Panc1 (cell line): ENCODE measurements around the gene BRME1. TPM values are rescaled to one million over a fixed set of nuclear protein-coding genes. Genes with fewer than 3 reads are reported as not detected.

Experiments
- ATAC-seq: fragments of 200-7000 bp; cut with Tn5 transposase; 2 replicates; pipeline ENCODE4 v1.9.1; 2020; ENCODE audit warnings: mild to moderate bottlenecking, moderate library complexity
- BruUV-seq: library from RNA; stranded (reverse); fragments of 400-500 nt; replicated peaks from 2 replicates; lab custom pipeline; 2021; lab: Mats Ljungman, UMichigan
- CTCF ChIA-PET: fragments of 300-600 bp; sonication (Branson Sonifier 250); formaldehyde crosslinking; loops from one replicate; lab custom pipeline; 2022; ENCODE audit warnings: antibody characterized with exemption; lab: Charles Lee
- POLR2A ChIA-PET: fragments of 300-600 bp; sonication (Branson Sonifier 250); formaldehyde crosslinking; loops from one replicate; lab custom pipeline; 2022; ENCODE audit warnings: antibody characterized with exemption; lab: Charles Lee
- DNase-seq: peaks from one replicate; pipeline ENCODE4 v3.0.0-alpha.2; 2010; ENCODE audit warnings: low read depth, low spot score
- H3K27ac ChIP-seq: 2 replicates; pipeline ENCODE4 v1.5.1; 2011; ENCODE audit warnings: mild to moderate bottlenecking, low read length, inconsistent platforms
- H3K27me3 ChIP-seq: fragments of 200-500 bp; sonication (Bioruptor generic); 2 replicates; pipeline ENCODE4 v1.6.0; 2014; ENCODE audit warnings: low read length, inconsistent platforms; ENCODE audit not compliant: control insufficient read depth, insufficient read depth
- H3K36me3 ChIP-seq: fragments of 200-500 bp; sonication (Bioruptor generic); 2 replicates; pipeline ENCODE4 v1.5.1; 2014; ENCODE audit warnings: inconsistent platforms, mild to moderate bottlenecking, low read length, moderate library complexity; ENCODE audit not compliant: control insufficient read depth, insufficient read depth
- H3K4me1 ChIP-seq: 2 replicates; pipeline ENCODE4 v1.5.1; 2011; ENCODE audit warnings: inconsistent platforms, mild to moderate bottlenecking, low read length, moderate library complexity; ENCODE audit not compliant: control insufficient read depth, insufficient read depth
- H3K4me3 ChIP-seq, 2 experiments: 2 replicates each; pipeline ENCODE4 v1.5.1; 2011 to 2012; ENCODE audit warnings: low read depth in 2 of 2, low read length in 2 of 2, mild to moderate bottlenecking in 2 of 2, inconsistent platforms in 1 of 2, moderate library complexity in 1 of 2
- H3K9me3 ChIP-seq: fragments of 200-500 bp; sonication (Bioruptor generic); 2 replicates; pipeline ENCODE4 v1.5.1; 2014; ENCODE audit warnings: low read depth, mild to moderate bottlenecking, inconsistent platforms, low read length, moderate library complexity; ENCODE audit not compliant: control insufficient read depth, insufficient read depth
- POLR2AphosphoS5 ChIP-seq: IDR thresholded peaks from 2 replicates; pipeline ENCODE4 v1.6.1; 2012; ENCODE audit warnings: mild to moderate bottlenecking, low read depth, low read length, moderate library complexity
- SIN3A ChIP-seq: IDR thresholded peaks from 2 replicates; pipeline ENCODE4 v1.6.1; 2012; ENCODE audit warnings: low read depth, mild to moderate bottlenecking, low read length, moderate library complexity, borderline replicate concordance; ENCODE audit not compliant: insufficient read depth
- TCF7L2 ChIP-seq: IDR thresholded peaks from 2 replicates; pipeline ENCODE4 v1.6.1; 2011; ENCODE audit warnings: mild to moderate bottlenecking, low read depth, low read length, inconsistent platforms
- in situ Hi-C: cut with HindIII; loops from 2 replicates; pipeline ENCODE4 v1.10.0; 2016; ENCODE audit warnings: low sequenced_read_pairs, low pct_unique_long_range_greater_than_20kb
- intact Hi-C: fragments of 100-400 bp; cut with micrococcal nuclease; formaldehyde crosslinking; loops from one replicate; pipeline ENCODE4 v1.10.0; 2022; ENCODE audit not compliant: unreplicated experiment
- total RNA-seq: library from RNA; stranded (reverse); gene quantifications from one replicate; pipeline ENCODE4 v1.2.1, GENCODE V29; 2021; ENCODE audit not compliant: unreplicated experiment
- TF ChIP-seq, protein P1 (sequence below), 2 experiments: IDR thresholded peaks; 2 replicates each; pipeline ENCODE4 v1.6.1; 2011 to 2012; ENCODE audit warnings: low read depth in 2 of 2, control low read depth in 1 of 2, low read length in 1 of 2, mild to moderate bottlenecking in 1 of 2, moderate library complexity in 1 of 2; ENCODE audit not compliant: insufficient read depth in 1 of 2
- TF ChIP-seq, protein P2 (sequence below): fragments of 450-650 bp; IDR thresholded peaks from 2 replicates; pipeline ENCODE4 v1.5.1; 2017; ENCODE audit warnings: mild to moderate bottlenecking

The BRME1 gene
- total RNA-seq, 1 experiment from 2014 or later = 6.5 TPM

DNA sequence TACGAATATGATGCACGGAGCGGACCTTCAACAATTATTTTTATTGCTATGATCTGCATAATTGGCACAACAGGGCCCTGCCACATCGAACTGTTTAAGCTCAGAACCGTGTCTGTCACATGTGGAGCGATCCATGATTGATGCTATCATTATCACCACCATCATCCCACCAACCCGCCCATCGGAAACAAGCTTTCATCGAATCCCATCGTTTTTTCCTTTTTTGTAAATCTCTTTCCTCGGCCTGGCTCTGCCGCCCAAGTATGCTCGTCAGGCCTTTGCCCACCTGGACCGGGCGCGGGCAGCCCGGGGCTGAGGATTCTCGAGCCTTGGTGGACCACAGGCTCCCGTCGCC is 45.9 kb upstream of the BRME1 start:
- ChIA-PET POLR2A (no interaction called here), CTCF (no interaction called here)
- Histone ChIP-seq H3K36me3 (no peaks in the 10 kb centered on the region; the same call in 1 of the 2 replicates), H3K4me1 (peaks cover 6% of the 10 kb centered on the region), H3K9me3 (no peaks in the 10 kb centered on the region), H3K4me3 (peak overlapping the region; percentile 66 to 84), H3K27me3 (no peaks in the 10 kb centered on the region), H3K27ac (peak overlapping the region; percentile 51)
- no peak for TF ChIP-seq POLR2AphosphoS5
- TF ChIP-seq SIN3A = no peak
- TF ChIP-seq, protein P1, sequence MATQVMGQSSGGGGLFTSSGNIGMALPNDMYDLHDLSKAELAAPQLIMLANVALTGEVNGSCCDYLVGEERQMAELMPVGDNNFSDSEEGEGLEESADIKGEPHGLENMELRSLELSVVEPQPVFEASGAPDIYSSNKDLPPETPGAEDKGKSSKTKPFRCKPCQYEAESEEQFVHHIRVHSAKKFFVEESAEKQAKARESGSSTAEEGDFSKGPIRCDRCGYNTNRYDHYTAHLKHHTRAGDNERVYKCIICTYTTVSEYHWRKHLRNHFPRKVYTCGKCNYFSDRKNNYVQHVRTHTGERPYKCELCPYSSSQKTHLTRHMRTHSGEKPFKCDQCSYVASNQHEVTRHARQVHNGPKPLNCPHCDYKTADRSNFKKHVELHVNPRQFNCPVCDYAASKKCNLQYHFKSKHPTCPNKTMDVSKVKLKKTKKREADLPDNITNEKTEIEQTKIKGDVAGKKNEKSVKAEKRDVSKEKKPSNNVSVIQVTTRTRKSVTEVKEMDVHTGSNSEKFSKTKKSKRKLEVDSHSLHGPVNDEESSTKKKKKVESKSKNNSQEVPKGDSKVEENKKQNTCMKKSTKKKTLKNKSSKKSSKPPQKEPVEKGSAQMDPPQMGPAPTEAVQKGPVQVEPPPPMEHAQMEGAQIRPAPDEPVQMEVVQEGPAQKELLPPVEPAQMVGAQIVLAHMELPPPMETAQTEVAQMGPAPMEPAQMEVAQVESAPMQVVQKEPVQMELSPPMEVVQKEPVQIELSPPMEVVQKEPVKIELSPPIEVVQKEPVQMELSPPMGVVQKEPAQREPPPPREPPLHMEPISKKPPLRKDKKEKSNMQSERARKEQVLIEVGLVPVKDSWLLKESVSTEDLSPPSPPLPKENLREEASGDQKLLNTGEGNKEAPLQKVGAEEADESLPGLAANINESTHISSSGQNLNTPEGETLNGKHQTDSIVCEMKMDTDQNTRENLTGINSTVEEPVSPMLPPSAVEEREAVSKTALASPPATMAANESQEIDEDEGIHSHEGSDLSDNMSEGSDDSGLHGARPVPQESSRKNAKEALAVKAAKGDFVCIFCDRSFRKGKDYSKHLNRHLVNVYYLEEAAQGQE (IDR thresholded peaks at IDR 0.05; ENCODE audit: insufficient read depth in 1 of 2, low read depth in 2 of 2, low read length in 1 of 2) = no peak
- TF ChIP-seq TCF7L2 = no peak
- TF ChIP-seq, protein P2, sequence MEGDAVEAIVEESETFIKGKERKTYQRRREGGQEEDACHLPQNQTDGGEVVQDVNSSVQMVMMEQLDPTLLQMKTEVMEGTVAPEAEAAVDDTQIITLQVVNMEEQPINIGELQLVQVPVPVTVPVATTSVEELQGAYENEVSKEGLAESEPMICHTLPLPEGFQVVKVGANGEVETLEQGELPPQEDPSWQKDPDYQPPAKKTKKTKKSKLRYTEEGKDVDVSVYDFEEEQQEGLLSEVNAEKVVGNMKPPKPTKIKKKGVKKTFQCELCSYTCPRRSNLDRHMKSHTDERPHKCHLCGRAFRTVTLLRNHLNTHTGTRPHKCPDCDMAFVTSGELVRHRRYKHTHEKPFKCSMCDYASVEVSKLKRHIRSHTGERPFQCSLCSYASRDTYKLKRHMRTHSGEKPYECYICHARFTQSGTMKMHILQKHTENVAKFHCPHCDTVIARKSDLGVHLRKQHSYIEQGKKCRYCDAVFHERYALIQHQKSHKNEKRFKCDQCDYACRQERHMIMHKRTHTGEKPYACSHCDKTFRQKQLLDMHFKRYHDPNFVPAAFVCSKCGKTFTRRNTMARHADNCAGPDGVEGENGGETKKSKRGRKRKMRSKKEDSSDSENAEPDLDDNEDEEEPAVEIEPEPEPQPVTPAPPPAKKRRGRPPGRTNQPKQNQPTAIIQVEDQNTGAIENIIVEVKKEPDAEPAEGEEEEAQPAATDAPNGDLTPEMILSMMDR = no peak
- BruUV-seq = no TSS peak
- intact Hi-C loops (no loop called here), in situ Hi-C loops (no loop called here)
- ATAC-seq = peak; percentile 23
- no peak for DNase-seq

DNA sequence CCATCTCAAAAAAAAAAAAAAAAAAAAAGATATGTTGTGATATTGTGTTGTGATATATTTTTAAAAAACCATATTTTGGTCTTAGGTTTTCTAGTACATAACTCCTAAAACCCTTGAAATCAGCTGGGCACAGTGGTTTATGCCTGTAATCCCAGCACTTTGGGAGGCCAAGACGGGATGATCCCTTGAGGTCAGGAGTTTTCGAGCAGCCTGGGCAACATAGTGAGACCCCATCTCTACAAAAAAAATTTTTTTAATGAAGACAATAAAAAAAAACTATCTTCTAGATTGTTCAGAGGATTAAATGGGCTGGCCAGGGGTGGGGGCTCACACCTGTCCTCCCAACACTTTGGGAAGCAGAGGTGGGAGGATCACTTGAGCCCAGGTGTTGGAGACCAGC is 45.1 kb upstream of the BRME1 start:
- POLR2A ChIA-PET = no interaction called here
- CTCF ChIA-PET = interaction anchor here (0.9 kb wide), 1 partner anchor 18 kb away, joined by 8 read pairs; no protein-coding TSS in a partner anchor
- Histone ChIP-seq H3K36me3 (no peaks in the 10 kb centered on the region; the same call in 1 of the 2 replicates), H3K4me1 (peaks cover 6% of the 10 kb centered on the region), H3K4me3 (no peak overlapping the region), H3K9me3 (no peaks in the 10 kb centered on the region), H3K27me3 (no peaks in the 10 kb centered on the region), H3K27ac (no peak overlapping the region)
- TF ChIP-seq POLR2AphosphoS5 (no peak), TCF7L2 (no peak), SIN3A (no peak)
- TF ChIP-seq, protein P2 = no peak
- TF ChIP-seq, protein P1 (IDR thresholded peaks at IDR 0.05; ENCODE audit: insufficient read depth in 1 of 2, low read depth in 2 of 2, low read length in 1 of 2) = no peak
- BruUV-seq = no TSS peak
- ATAC-seq = no peak
- DNase-seq = no peak
- in situ Hi-C loops (no loop called here), intact Hi-C loops (no loop called here)
